GM18951 (cell line): Measurements from ENCODE around the gene LIMCH1.

Source experiments
- POLR2A ChIP-seq: IDR thresholded peaks from 4 replicates; pipeline ENCODE4 v1.6.1; 2011; ENCODE audit warnings: mild to moderate bottlenecking; ENCODE audit not compliant: insufficient read length, insufficient read depth; ENCODE audit errors: extremely low read depth
- in situ Hi-C: fragments of 300-500 bp; cut with MboI; formaldehyde crosslinking; loops from one replicate; pipeline ENCODE4 v1.12.0; 2022; ENCODE audit warnings: low sequenced_read_pairs, mixed read lengths, inconsistent platforms; ENCODE audit not compliant: unreplicated experiment

The LIMCH1 gene

DNA sequence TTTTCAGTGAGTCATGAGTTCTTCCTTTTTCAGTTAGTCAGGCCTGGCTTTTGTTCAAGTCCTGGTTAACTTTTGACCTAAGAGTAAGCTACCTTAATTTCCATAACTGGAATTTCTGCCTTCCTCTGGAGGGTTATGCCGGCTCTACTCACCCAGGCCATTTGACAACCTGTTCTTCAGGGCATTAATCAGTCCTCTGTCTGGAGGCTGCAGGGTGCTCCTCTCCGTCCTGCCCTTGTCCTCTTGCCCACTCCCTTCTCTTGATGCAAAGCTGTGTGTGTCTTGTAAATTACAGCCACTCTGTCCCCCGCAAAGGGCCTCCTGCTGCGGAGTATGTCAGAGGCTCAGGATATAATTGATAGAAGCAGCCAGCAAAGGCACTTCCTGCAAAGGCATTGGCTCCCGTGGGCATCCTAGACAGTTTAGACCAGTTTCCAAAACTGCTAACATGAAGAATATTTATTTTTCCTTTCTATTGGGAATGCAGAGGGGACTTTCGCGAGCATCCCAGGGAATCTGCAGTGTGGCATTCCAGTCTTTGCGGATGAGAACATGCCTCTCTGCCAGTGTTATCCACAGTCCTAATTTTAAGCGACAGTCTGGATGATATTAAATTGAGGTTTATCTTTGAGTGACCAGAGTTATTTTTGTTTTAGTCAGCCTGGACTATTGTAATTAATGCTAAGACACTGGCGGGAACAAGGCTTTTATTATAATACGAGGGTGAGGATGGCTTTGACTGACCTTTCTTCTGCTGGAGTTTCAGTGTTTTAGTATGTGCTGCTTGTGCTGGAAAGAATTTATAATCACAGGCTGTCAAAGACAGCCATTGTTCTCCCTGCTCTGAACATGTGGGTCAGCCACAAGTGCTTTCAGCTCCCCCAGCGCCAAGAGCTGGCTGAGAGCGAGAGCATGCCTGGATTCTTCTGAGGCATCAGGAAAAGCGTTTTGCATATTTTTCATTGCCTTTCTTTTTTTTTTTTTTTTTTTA lies 74.2 kb downstream of the LIMCH1 start:
- TF ChIP-seq POLR2A = no peak
- in situ Hi-C loops = no loop called here

GRCh38 chr4:41613386-41613785 lies 75.4 kb downstream of the LIMCH1 start:
- TF ChIP-seq POLR2A = no peak
- in situ Hi-C loops = no loop called here

DNA sequence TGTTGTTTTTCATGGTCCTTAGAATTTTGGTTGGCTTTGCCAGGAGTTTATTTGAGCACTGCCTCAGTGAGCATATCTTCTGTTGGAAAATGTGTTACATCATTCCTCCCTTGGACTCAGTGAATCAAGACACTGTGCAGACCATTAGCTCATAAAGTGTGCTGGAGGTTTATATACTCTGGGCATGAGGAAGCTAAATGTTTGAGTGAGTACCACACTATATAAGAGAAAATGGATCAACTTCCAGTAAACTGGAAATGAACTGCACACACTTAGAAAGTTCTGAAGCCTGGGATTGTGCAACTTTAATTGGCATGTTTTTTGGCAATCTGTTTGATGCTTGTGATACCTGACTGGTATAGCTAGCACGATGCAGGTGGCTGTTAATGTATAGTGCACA lies 75.9 kb downstream of the LIMCH1 start:
- no peak for TF ChIP-seq POLR2A
- in situ Hi-C loops = no loop called here

DNA sequence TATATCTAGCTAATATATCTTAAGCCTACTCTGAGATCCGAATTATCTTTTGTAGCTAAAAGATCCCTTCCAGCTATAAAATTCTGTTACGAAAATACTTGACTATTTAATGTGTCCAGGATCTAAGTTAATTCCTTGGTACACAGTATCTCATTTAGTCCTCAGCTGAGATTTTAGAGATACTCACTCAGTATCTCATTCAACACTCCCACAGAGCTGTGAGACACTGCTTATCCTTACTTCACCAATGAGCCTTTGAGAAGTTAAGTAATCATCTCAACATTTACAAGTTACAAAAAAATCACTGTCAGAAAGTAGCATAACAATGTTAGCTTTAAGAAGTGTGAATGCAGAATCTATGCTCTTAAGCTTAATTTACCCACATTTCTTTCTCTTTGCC lies 76.6 kb downstream of the LIMCH1 start:
- TF ChIP-seq POLR2A = no peak
- in situ Hi-C loops = no loop called here

- TF ChIP-seq POLR2A = no peak
- in situ Hi-C loops = no loop called here
Measured at GRCh38 chr4:41619161-41619560, 81.2 kb downstream of the LIMCH1 start.

- no peak for TF ChIP-seq POLR2A
- in situ Hi-C loops = no loop called here
Measured at GRCh38 chr4:41620594-41621256, 82.8 kb downstream of the LIMCH1 start.

- TF ChIP-seq POLR2A = no peak
- in situ Hi-C loops = no loop called here
Measured at GRCh38 chr4:41622787-41623186, 84.8 kb downstream of the LIMCH1 start.

DNA sequence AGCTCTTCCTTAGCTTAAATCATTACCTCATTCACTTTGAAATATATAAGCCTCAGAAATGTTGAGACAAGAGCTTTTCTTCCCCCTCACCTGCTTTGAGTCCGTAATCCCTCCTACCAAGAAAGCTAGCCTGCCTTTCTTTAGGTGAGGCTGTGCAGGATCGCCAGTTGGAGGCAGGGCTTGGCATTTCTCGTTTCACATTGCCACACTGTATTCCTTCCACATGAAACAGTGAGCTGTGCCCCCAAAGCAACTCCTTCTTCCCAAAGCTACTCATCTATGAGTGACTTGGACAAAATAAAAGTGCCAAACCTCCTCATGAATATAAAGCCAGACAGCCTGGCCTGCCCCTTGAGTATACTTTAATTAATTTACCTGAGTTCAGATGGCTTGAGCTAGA lies 86.8 kb downstream of the LIMCH1 start:
- in situ Hi-C loops = loop anchor here (25.0 kb wide), 1 partner anchor 337 kb away; no protein-coding TSS in a partner anchor
- TF ChIP-seq POLR2A = no peak

- in situ Hi-C loops = loop anchor here (25.0 kb wide), 1 partner anchor 338 kb away; no protein-coding TSS in a partner anchor
- no peak for TF ChIP-seq POLR2A
Measured at GRCh38 chr4:41625531-41625930, 87.6 kb downstream of the LIMCH1 start.

DNA sequence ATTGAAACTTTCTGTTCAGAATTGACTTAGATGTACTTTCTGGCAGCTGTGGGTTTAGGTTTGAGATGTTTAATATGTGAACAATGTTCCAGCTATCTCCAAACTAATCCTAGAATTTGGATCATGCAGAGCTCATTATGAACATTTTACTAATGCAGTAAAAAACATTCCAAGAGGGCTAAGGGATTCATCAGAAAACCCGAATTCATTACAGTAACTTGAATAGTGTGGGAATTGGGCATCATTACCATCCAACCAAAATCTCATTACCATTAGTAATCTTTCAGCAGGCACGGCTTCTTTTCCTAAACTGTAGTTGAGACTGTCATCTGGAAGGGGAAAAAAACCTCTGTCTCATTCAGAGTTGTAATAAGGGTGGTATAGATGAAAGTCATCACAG lies 91.0 kb downstream of the LIMCH1 start:
- in situ Hi-C loops = loop anchor here (25.0 kb wide), 1 partner anchor 342 kb away; no protein-coding TSS in a partner anchor
- no peak for TF ChIP-seq POLR2A

DNA sequence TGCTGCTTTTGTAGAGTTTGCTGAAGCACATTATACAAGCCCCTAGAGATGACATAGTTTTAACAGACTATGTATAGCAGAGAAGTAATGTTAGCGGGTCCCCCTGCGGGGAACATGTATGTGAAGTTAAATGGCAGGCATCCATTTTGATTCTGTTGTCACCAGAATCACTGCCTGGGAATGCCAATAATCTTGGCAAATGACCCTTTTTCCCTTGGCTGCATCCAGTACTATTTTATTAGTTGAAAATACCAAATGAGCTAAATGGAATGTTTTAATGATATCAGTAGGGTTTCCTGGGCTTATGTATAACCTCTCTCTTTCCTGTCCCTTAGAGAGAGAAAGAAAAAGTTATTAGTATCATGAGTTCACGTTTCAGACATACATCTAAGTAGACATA lies 93.6 kb downstream of the LIMCH1 start:
- in situ Hi-C loops = loop anchor here (25.0 kb wide), 1 partner anchor 344 kb away; no protein-coding TSS in a partner anchor
- no peak for TF ChIP-seq POLR2A

DNA sequence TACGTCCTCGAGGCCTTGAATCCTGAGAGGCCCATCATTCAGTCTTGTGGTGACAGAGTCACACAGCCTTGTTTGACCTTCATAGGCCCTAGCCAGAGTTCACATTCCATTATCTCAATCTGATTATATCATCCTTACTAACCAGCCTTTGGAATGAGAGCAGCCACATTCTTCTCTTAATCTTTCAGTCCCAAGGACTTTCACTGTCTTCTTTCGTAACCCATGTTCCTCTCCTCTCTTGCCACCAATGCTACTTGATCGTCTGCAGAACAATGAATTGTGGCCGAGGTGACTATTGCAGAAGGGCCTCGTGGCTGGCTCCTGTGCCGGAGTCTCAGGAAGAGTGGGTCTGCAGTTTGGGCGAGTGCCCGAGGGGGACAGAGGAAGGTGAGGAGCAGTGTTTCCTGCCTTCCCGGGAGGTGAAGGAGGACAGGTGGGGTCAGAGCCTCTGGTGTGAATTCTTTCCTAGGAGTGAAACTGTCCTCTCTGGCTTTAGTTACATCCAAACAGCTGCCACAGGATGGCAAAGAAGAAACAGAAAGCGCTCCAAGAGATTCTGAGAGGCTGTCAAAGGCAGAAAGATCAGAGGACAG lies 94.6 kb downstream of the LIMCH1 start:
- in situ Hi-C loops = loop anchor here (25.0 kb wide), 1 partner anchor 345 kb away; no protein-coding TSS in a partner anchor
- no peak for TF ChIP-seq POLR2A

GRCh38 chr4:41633321-41633720 lies 95.4 kb downstream of the LIMCH1 start:
- in situ Hi-C loops = loop anchor here (25.0 kb wide), 1 partner anchor 346 kb away; no protein-coding TSS in a partner anchor
- no peak for TF ChIP-seq POLR2A
